H1 (cell line): ENCODE measurements around the gene SLC30A2. TPM values are rescaled to one million over a fixed set of nuclear protein-coding genes. Genes with fewer than 3 reads are reported as not detected.

Experiments used
- CTCF ChIA-PET: fragments of 300-600 bp; sonication (Branson Sonifier 250); formaldehyde crosslinking; loops from one replicate; lab custom pipeline; 2021; ENCODE audit not compliant: partially characterized antibody; lab: Charles Lee
- POLR2A ChIA-PET: fragments of 300-600 bp; sonication (Branson Sonifier 250); formaldehyde crosslinking; loops from one replicate; lab custom pipeline; 2021; ENCODE audit warnings: inconsistent platforms; ENCODE audit not compliant: partially characterized antibody; lab: Charles Lee
- DNase-seq, 2 experiments: peaks; one replicate each; pipeline versions ENCODE4 v3.0.0 to v3.0.0-alpha.2; 2010 to 2022; ENCODE audit warnings: low spot score in 2 of 2, low read depth in 1 of 2, mixed read lengths in 1 of 2
- FAIRE-seq: peaks from 2 replicates; lab custom pipeline; 2011; peaks lifted over from hg19 to GRCh38; lab: Jason Lieb, UNC
- H2AFZ ChIP-seq: 2 replicates; pipeline ENCODE4 v1.8.1; 2012; ENCODE audit warnings: low read length, inconsistent platforms
- H2AK5ac ChIP-seq: 2 replicates; pipeline ENCODE4 v1.6.1; 2013; ENCODE audit warnings: low read depth, low read length
- H2BK120ac ChIP-seq: replicated peaks from 2 replicates; pipeline ENCODE3; 2013; ENCODE audit warnings: low read depth, low read length, inconsistent platforms
- H2BK12ac ChIP-seq: 2 replicates; pipeline ENCODE4 v1.6.1; 2013; ENCODE audit warnings: low read depth, low read length
- H2BK15ac ChIP-seq: 2 replicates; pipeline ENCODE4 v1.6.1; 2013; ENCODE audit warnings: low read length
- H2BK20ac ChIP-seq: 2 replicates; pipeline ENCODE4 v1.6.1; 2013; ENCODE audit warnings: low read length
- H2BK5ac ChIP-seq: 2 replicates; pipeline ENCODE4 v1.6.1; 2013; ENCODE audit warnings: low read depth, low read length
- H3K14ac ChIP-seq: 2 replicates; pipeline ENCODE4 v1.6.1; 2013; ENCODE audit warnings: inconsistent platforms; ENCODE audit not compliant: insufficient read length
- H3K18ac ChIP-seq: 2 replicates; pipeline ENCODE4 v1.6.1; 2013; ENCODE audit warnings: low read length; ENCODE audit errors: extremely low read depth
- H3K23ac ChIP-seq: 2 replicates; pipeline ENCODE4 v1.6.1; 2013; ENCODE audit warnings: inconsistent platforms; ENCODE audit not compliant: insufficient read length
- H3K23me2 ChIP-seq: 2 replicates; pipeline ENCODE4 v1.6.1; 2013; ENCODE audit warnings: low read depth, low read length
- H3K27ac ChIP-seq: 2 replicates; pipeline ENCODE4 v1.6.1; 2011; ENCODE audit warnings: low read depth, low read length, inconsistent platforms
- H3K27me3 ChIP-seq, 4 experiments: replicated peaks in 1 of 4; 1 replicate in 1 of 4; 2 replicates in 3 of 4; pipeline versions ENCODE4 v1.6.1 to v1.8.1; 2011 to 2013; ENCODE audit warnings: low read length in 3 of 4, mild to moderate bottlenecking in 3 of 4, inconsistent platforms in 2 of 4, mixed read lengths in 2 of 4, moderate library complexity in 1 of 4; ENCODE audit not compliant: control insufficient read depth in 3 of 4, insufficient read depth in 3 of 4; ENCODE audit errors: extremely low read depth in 1 of 4
- H3K36me3 ChIP-seq, 4 experiments: 2 replicates each; pipeline versions ENCODE4 v1.6.1 to v1.8.1; 2011 to 2013; ENCODE audit warnings: mild to moderate bottlenecking in 4 of 4, low read length in 3 of 4, moderate library complexity in 2 of 4, control low read depth in 1 of 4, inconsistent platforms in 1 of 4; ENCODE audit not compliant: insufficient read depth in 4 of 4, control insufficient read depth in 2 of 4
- H3K4ac ChIP-seq: replicated peaks from 2 replicates; pipeline ENCODE3; 2013; ENCODE audit warnings: low read length, low read depth, mixed read lengths, inconsistent platforms; ENCODE audit not compliant: insufficient read length
- H3K4me1 ChIP-seq, 4 experiments: replicated peaks in 1 of 4; 1 replicate in 1 of 4; 2 replicates in 3 of 4; pipeline versions ENCODE4 v1.6.1 to v1.8.1; 2011 to 2013; ENCODE audit warnings: low read length in 3 of 4, inconsistent platforms in 2 of 4, mixed read lengths in 1 of 4; ENCODE audit not compliant: insufficient read depth in 4 of 4, control insufficient read depth in 3 of 4
- H3K4me2 ChIP-seq, 2 experiments: 2 replicates each; pipeline versions ENCODE4 v1.6.1 to v1.8.1; 2011 to 2013; ENCODE audit warnings: low read depth in 2 of 2, low read length in 2 of 2, control low read depth in 1 of 2, inconsistent platforms in 1 of 2, mild to moderate bottlenecking in 1 of 2; ENCODE audit not compliant: insufficient read depth in 1 of 2
- H3K4me3 ChIP-seq, 4 experiments: fragments of 200-600, 300-600 bp in 1 of 4; sonication (generic), shearing (Covaris generic), sonication (Bioruptor Twin) in 1 of 4; 2 replicates each; pipeline versions ENCODE4 v1.5.1 to v1.8.1; 2011 to 2016; ENCODE audit warnings: low read length in 4 of 4, low read depth in 3 of 4, control low read depth in 2 of 4, inconsistent platforms in 2 of 4, mild to moderate bottlenecking in 2 of 4, mixed read lengths in 1 of 4, moderate library complexity in 1 of 4; ENCODE audit not compliant: insufficient read depth in 2 of 4; ENCODE audit errors: extremely low read depth in 1 of 4
- H3K56ac ChIP-seq: replicated peaks from 2 replicates; pipeline ENCODE3; 2013; ENCODE audit warnings: low read depth, mild to moderate bottlenecking, mixed read lengths, low read length, inconsistent platforms; ENCODE audit not compliant: insufficient read length
- H3K79me1 ChIP-seq: 2 replicates; pipeline ENCODE4 v1.6.1; 2013; ENCODE audit warnings: low read depth, low read length, control low read depth
- H3K79me2 ChIP-seq, 2 experiments: 2 replicates each; pipeline versions ENCODE4 v1.6.1 to v1.8.1; 2012 to 2013; ENCODE audit warnings: low read length in 2 of 2, mild to moderate bottlenecking in 2 of 2, inconsistent platforms in 1 of 2; ENCODE audit not compliant: insufficient read depth in 2 of 2, control insufficient read depth in 1 of 2
- H3K9ac ChIP-seq, 4 experiments: replicated peaks in 1 of 4; 1 replicate in 1 of 4; 2 replicates in 3 of 4; pipeline versions ENCODE4 v1.6.1 to v1.8.1; 2011 to 2013; ENCODE audit warnings: low read depth in 3 of 4, low read length in 3 of 4, control low read depth in 2 of 4, mild to moderate bottlenecking in 2 of 4, moderate library complexity in 2 of 4, inconsistent platforms in 1 of 4; ENCODE audit errors: extremely low read depth in 1 of 4
- H3K9me3 ChIP-seq, 2 experiments: 2 replicates each; pipeline versions ENCODE4 v1.6.1 to v1.8.1; 2012 to 2013; ENCODE audit warnings: mild to moderate bottlenecking in 2 of 2, moderate library complexity in 2 of 2, control low read depth in 1 of 2, inconsistent platforms in 1 of 2, low read depth in 1 of 2, low read length in 1 of 2, mixed read lengths in 1 of 2; ENCODE audit not compliant: insufficient read depth in 2 of 2
- H4K20me1 ChIP-seq, 2 experiments: replicated peaks in 1 of 2; 2 replicates each; pipeline versions ENCODE3 to v1.8.1; 2011 to 2013; ENCODE audit warnings: inconsistent platforms in 2 of 2, low read length in 2 of 2, mild to moderate bottlenecking in 1 of 2; ENCODE audit not compliant: insufficient read depth in 2 of 2, control insufficient read depth in 1 of 2
- H4K5ac ChIP-seq: 2 replicates; pipeline ENCODE4 v1.6.1; 2013; ENCODE audit warnings: low read length, low read depth, mixed read lengths, inconsistent platforms; ENCODE audit not compliant: insufficient read length
- H4K8ac ChIP-seq: 2 replicates; pipeline ENCODE4 v1.8.0; 2013; ENCODE audit warnings: mild to moderate bottlenecking, moderate library complexity, low read length, inconsistent platforms; ENCODE audit not compliant: insufficient read depth; ENCODE audit errors: extremely low read depth
- H4K91ac ChIP-seq: replicated peaks from 2 replicates; pipeline ENCODE3; 2013; ENCODE audit warnings: low read length, mixed read lengths, inconsistent platforms; ENCODE audit not compliant: insufficient read length
- CTBP2 ChIP-seq: IDR thresholded peaks from 2 replicates; pipeline ENCODE4 v1.7.0; 2011; ENCODE audit warnings: borderline replicate concordance, mild to moderate bottlenecking, moderate library complexity, mixed read lengths, low read length; ENCODE audit not compliant: insufficient read depth, insufficient read length
- GTF2F1 ChIP-seq: IDR thresholded peaks from 2 replicates; pipeline ENCODE4 v1.6.1; 2012; ENCODE audit warnings: low read depth, low read length, improper control_type of control experiment, borderline replicate concordance
- NANOG ChIP-seq: IDR thresholded peaks from 2 replicates; pipeline ENCODE4 v1.6.1; 2011; ENCODE audit warnings: low read length, low read depth, mild to moderate bottlenecking, inconsistent platforms; ENCODE audit not compliant: insufficient read depth, poor library complexity, severe bottlenecking
- WGBS, 2 experiments: shearing (Covaris generic) in 1 of 2; methylation state at CpG; one replicate each; pipeline versions ENCODE4 v1.1.6 to v1.1.7; 2013 to 2015; ENCODE audit warnings: low lambda C conversion rate in 2 of 2, mixed read lengths in 2 of 2, inconsistent platforms in 1 of 2, low coverage in 1 of 2, missing lambda C conversion rate in 1 of 2; ENCODE audit not compliant: insufficient replicate concordance in 2 of 2, insufficient coverage in 1 of 2, insufficient read length in 1 of 2; ENCODE audit errors: extremely low coverage in 1 of 2, missing lambda C conversion rate in 1 of 2; 5-methylcytosine and 5-hydroxymethylcytosine counted together
- polyA plus RNA-seq, 7 experiments: library from polyadenylated mRNA; depleted of rRNA in 3 of 7; stranded (reverse) in 5 of 7; unstranded in 2 of 7; fragments of >200 nt in 5 of 7; fragments of 200-250 nt in 2 of 7; gene quantifications; 1 replicate in 5 of 7; 2 replicates in 1 of 7; 4 replicates in 1 of 7; pipeline versions ENCODE4 v1.2.1 to v1.2.3, GENCODE V29; 2011 to 2013; ENCODE audit warnings: missing spikeins in 2 of 7, mixed read lengths in 2 of 7
- total RNA-seq: library from RNA; stranded (reverse); fragmentation: NEBNext Ultra II Directional; extraction: Animal tissue kit (Norgen Biotek cat#: 25700); gene quantifications from 2 replicates; pipeline ENCODE4 v1.2.1, GENCODE V29; 2021

Gene SLC30A2
- total and polyA plus RNA-seq, 2 of the 8 experiments (the other 6 are each of a cell fraction or from before 2014, with no cell fraction given) = 0.19 to 0.76 TPM

DNA sequence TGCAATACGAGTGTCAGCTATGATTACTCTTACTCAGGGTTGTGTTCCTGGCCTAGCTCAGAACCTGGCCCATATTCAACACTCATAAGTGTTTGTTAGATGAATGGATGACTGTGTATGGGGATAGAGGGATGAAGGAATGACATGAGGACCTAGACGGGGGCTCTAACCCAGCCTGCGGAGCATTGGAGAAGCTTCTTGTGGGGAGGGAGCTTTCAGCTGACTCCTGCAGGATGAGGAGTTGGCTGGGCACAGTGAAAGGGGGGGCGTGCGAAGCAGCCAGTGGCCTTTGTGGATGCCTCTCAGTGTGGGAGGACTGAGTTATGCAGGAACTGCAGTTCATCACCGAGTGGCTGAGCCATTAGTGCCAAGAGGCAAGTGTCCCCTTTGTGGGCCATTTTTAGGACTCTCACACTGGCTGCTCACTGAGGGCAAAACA is 25.6 kb downstream of the SLC30A2 start:
- Histone ChIP-seq H3K14ac (no peak overlapping the region), H3K4me2 (no peak overlapping the region; a peak in 1 of 4 replicates), H3K9ac (no peak overlapping the region), H3K79me1 (no peaks in the 10 kb centered on the region), H2BK12ac (peak overlapping the region; percentile 75; the same call in 1 of the 2 replicates), H3K18ac (no peak overlapping the region), H3K9me3 (no peaks in the 10 kb centered on the region), H2AK5ac (peak overlapping the region; percentile 85; the same call in 1 of the 2 replicates), H4K5ac (no peak overlapping the region), H3K4me3 (no peak overlapping the region), H3K4ac (no peak overlapping the region), H3K36me3 (no peaks in the 10 kb centered on the region), H3K27me3 (no peaks in the 10 kb centered on the region), H4K20me1 (no peaks in the 10 kb centered on the region), H2BK20ac (no peak overlapping the region), H2BK15ac (0 out of 2 replicates have a peak overlapping the region, but pooled peaks have one; percentile 67), H2AFZ (no peak overlapping the region), H3K27ac (no peak overlapping the region), H3K4me1 (peaks cover 0 to 19% (median 12%) of the 10 kb centered on the region in 4 experiments; a peak in 6 of 7 replicates), H4K8ac (no peak overlapping the region), H4K91ac (peak overlapping the region; percentile 17), H3K56ac (no peak overlapping the region), H3K79me2 (no peaks in the 10 kb centered on the region), H3K23me2 (peaks cover 3% of the 10 kb centered on the region; the same call in 1 of the 2 replicates), H2BK5ac (no peak overlapping the region), H2BK120ac (no peak overlapping the region), H3K23ac (no peak overlapping the region)
- DNase-seq = no peak
- no peak for FAIRE-seq
- WGBS, 2 experiments = 83% methylated on average over 6 of the region's 6 CpGs; no CpG with 5 or more reads in 1 of the 2 experiments
- TF ChIP-seq GTF2F1 (no peak), NANOG (no peak), CTBP2 (no peak)
- ChIA-PET POLR2A (no interaction called here), CTCF (interaction anchor here (0.6 to 6.4 kb wide), 11 partner anchors 9 to 210 kb away, joined by 3 to 46 read pairs (median 3); no protein-coding TSS in a partner anchor)
